Skeletal muscle satellite cell (primary cell): ENCODE data around the gene VWA3A.
A peak's percentile ranks its signal among the peaks of the same experiment; 100 is the strongest.

Experiments
- H3K27me3 ChIP-seq: 2 replicates; pipeline ENCODE4 v1.7.0; 2013; ENCODE audit warnings: low read length; ENCODE audit not compliant: control insufficient read depth, insufficient read depth
- H3K36me3 ChIP-seq: 2 replicates; pipeline ENCODE4 v1.7.0; 2013; ENCODE audit warnings: mild to moderate bottlenecking, control low read depth, low read length; ENCODE audit not compliant: insufficient read depth
- H3K4me1 ChIP-seq: 2 replicates; pipeline ENCODE4 v1.7.0; 2013; ENCODE audit warnings: low read length; ENCODE audit not compliant: control insufficient read depth, insufficient read depth
- H3K4me2 ChIP-seq: 2 replicates; pipeline ENCODE4 v1.7.0; 2013; ENCODE audit warnings: mild to moderate bottlenecking, low read length
- H3K4me3 ChIP-seq: 2 replicates; pipeline ENCODE4 v1.7.0; 2013; ENCODE audit warnings: low read length
- H3K9ac ChIP-seq: 2 replicates; pipeline ENCODE4 v1.7.0; 2013; ENCODE audit warnings: mild to moderate bottlenecking, low read depth, low read length, moderate library complexity
- H3K9me3 ChIP-seq: replicated peaks from 2 replicates; pipeline ENCODE4 v1.7.0; 2013; ENCODE audit warnings: mild to moderate bottlenecking, control low read depth, low read length

VWA3A gene

GRCh38 chr16:22198547-22199293 lies 106.4 kb downstream of the VWA3A start:
- no peak overlapping the region for H3K4me3 ChIP-seq
- no peaks in the 10 kb centered on the region for H3K36me3 ChIP-seq
- H3K4me1 ChIP-seq, result peaks cover 20% of the 10 kb centered on the region
- no peaks in the 10 kb centered on the region for H3K27me3 ChIP-seq
- no peaks in the 10 kb centered on the region for H3K9me3 ChIP-seq
- peak overlapping the region; percentile 71 for H3K9ac ChIP-seq
- peak overlapping the region; percentile 41 for H3K4me2 ChIP-seq

GRCh38 chr16:22202261-22202637 lies 109.9 kb downstream of the VWA3A start:
- peaks cover 28% of the 10 kb centered on the region for H3K4me1 ChIP-seq
- H3K4me2 ChIP-seq, result no peak overlapping the region
- no peaks in the 10 kb centered on the region for H3K9me3 ChIP-seq
- no peaks in the 10 kb centered on the region for H3K27me3 ChIP-seq
- no peaks in the 10 kb centered on the region for H3K36me3 ChIP-seq
- H3K4me3 ChIP-seq, result no peak overlapping the region
- no peak overlapping the region for H3K9ac ChIP-seq

GRCh38 chr16:22203091-22203490 lies 110.8 kb downstream of the VWA3A start:
- Histone ChIP-seq H3K27me3 (no peaks in the 10 kb centered on the region), H3K4me3 (no peak overlapping the region), H3K9me3 (no peaks in the 10 kb centered on the region), H3K9ac (no peak overlapping the region), H3K4me1 (peaks cover 36% of the 10 kb centered on the region), H3K36me3 (no peaks in the 10 kb centered on the region), H3K4me2 (no peak overlapping the region)

GRCh38 chr16:22204091-22204655 lies 111.8 kb downstream of the VWA3A start:
- Histone ChIP-seq H3K4me3 (no peak overlapping the region), H3K4me2 (no peak overlapping the region), H3K4me1 (peaks cover 36% of the 10 kb centered on the region), H3K9ac (no peak overlapping the region), H3K36me3 (no peaks in the 10 kb centered on the region), H3K9me3 (no peaks in the 10 kb centered on the region), H3K27me3 (no peaks in the 10 kb centered on the region)

GRCh38 chr16:22205577-22206012 lies 113.3 kb downstream of the VWA3A start:
- no peaks in the 10 kb centered on the region for H3K27me3 ChIP-seq
- peak overlapping the region; percentile 95 for H3K4me3 ChIP-seq
- H3K36me3 ChIP-seq, result no peaks in the 10 kb centered on the region
- peaks cover 39% of the 10 kb centered on the region for H3K4me1 ChIP-seq
- H3K9ac ChIP-seq, result peak overlapping the region; percentile 76
- H3K9me3 ChIP-seq, result peaks cover under 1% of the 10 kb centered on the region
- H3K4me2 ChIP-seq, result peak overlapping the region; percentile 81

GRCh38 chr16:22206013-22206841 lies 113.9 kb downstream of the VWA3A start, which contains the start of gene EEF2K:
TSS of gene EEF2K (plus strand) at chr16:22206278. CDS start at chr16:22225730, 19,452 bp downstream.
- no peaks in the 10 kb centered on the region for H3K36me3 ChIP-seq
- peaks cover 3% of the 10 kb centered on the region for H3K9me3 ChIP-seq
- H3K4me1 ChIP-seq, result peaks cover 40% of the 10 kb centered on the region
- H3K9ac ChIP-seq, result peak within 1 kb of the TSS; percentile 76
- peak within 1 kb of the TSS; percentile 81 for H3K4me2 ChIP-seq
- peak within 1 kb of the TSS; percentile 95 for H3K4me3 ChIP-seq
- H3K27me3 ChIP-seq, result no peaks in the 10 kb centered on the region
